Stimulated activated CD4-positive, alpha-beta T cell treated with anti-CD3 and anti-CD28 coated beads, Interleukin-15, amount 100 ng/mL, for 48 hours (primary cell): ENCODE measurements around the gene MAST4.
"Not testable (repeated sequence)": the region's sequence is repeated elsewhere in the genome, so short reads cannot be mapped to it uniquely, and the experiment has no call there.

Experiments used
- DNase-seq, 2 donors: peaks; one replicate each; pipeline ENCODE4 v3.0.0-alpha.2; 2020; ENCODE audit warnings: low read depth in 2 of 2

MAST4 gene

GRCh38 chr5:66646570-66646969 lies 50.4 kb downstream of the MAST4 start:
- no peak for DNase-seq

- DNase-seq = no peak
These were observed 51.1 kb downstream of the MAST4 start for GRCh38 chr5:66647146-66647856.

GRCh38 chr5:66652818-66653217 lies 56.6 kb downstream of the MAST4 start:
- DNase-seq = no peak

GRCh38 chr5:66653325-66653724 lies 57.1 kb downstream of the MAST4 start:
- no peak for DNase-seq

GRCh38 chr5:66655395-66656324 lies 59.5 kb downstream of the MAST4 start:
- DNase-seq = no peak

GRCh38 chr5:66658516-66658915 lies 62.3 kb downstream of the MAST4 start:
- no peak for DNase-seq

- DNase-seq = no peak
These were observed 63.6 kb downstream of the MAST4 start for GRCh38 chr5:66659780-66660179.

GRCh38 chr5:66660396-66660795 lies 64.2 kb downstream of the MAST4 start:
- DNase-seq = no peak

GRCh38 chr5:66661149-66661548 lies 65.0 kb downstream of the MAST4 start:
- no peak for DNase-seq

GRCh38 chr5:66666778-66667177 lies 70.6 kb downstream of the MAST4 start:
- DNase-seq = no peak

GRCh38 chr5:66669086-66669861 lies 73.1 kb downstream of the MAST4 start:
- no peak for DNase-seq

- DNase-seq = no peak
These were observed 73.6 kb downstream of the MAST4 start for GRCh38 chr5:66669862-66670195.

GRCh38 chr5:66671305-66671704 lies 75.1 kb downstream of the MAST4 start:
- DNase-seq = no peak

- DNase-seq = no peak
These were observed 78.6 kb downstream of the MAST4 start for GRCh38 chr5:66674802-66675201.

- no peak for DNase-seq
These were observed 79.2 kb downstream of the MAST4 start for GRCh38 chr5:66675406-66675805.

GRCh38 chr5:66680221-66680620 lies 84.0 kb downstream of the MAST4 start:
- no peak for DNase-seq

GRCh38 chr5:66680804-66681203 lies 84.6 kb downstream of the MAST4 start:
- no peak for DNase-seq

GRCh38 chr5:66684663-66685062 lies 88.5 kb downstream of the MAST4 start:
- DNase-seq = no peak

- DNase-seq = no peak
These were observed 93.5 kb downstream of the MAST4 start for GRCh38 chr5:66689522-66690220.

- no peak for DNase-seq
These were observed 97.8 kb downstream of the MAST4 start for GRCh38 chr5:66694036-66694435.

- not testable (repeated sequence) for DNase-seq
These were observed 99.6 kb downstream of the MAST4 start for GRCh38 chr5:66695840-66696239.
